Activated T-cell treated with anti-CD3 and anti-CD28 coated beads, Interleukin-2, amount 50 U/mL, for 4 hours (primary cell): ENCODE measurements around the gene TUBB2B. TPM values are rescaled to one million over a fixed set of nuclear protein-coding genes. Genes with fewer than 3 reads are reported as not detected.

ENCODE experiments used
- ATAC-seq, 2 donors: fragments of 200-7000 bp; cut with Tn5 transposase; one replicate each; pipeline ENCODE4 v1.10.0; 2021
- DNase-seq: peaks from one replicate; pipeline ENCODE4 v3.0.0-alpha.2; 2020
- H3K27me3 Mint-ChIP-seq: one replicate; pipeline ENCODE4 v1.8.0; 2021; ENCODE audit warnings: low read depth, mixed read lengths
- H3K36me3 Mint-ChIP-seq: one replicate; pipeline ENCODE4 v1.8.0; 2022; ENCODE audit warnings: mixed read lengths; ENCODE audit not compliant: insufficient read depth
- H3K4me1 Mint-ChIP-seq: one replicate; pipeline ENCODE4 v1.8.0; 2021; ENCODE audit warnings: low read depth, mixed read lengths
- H3K4me3 Mint-ChIP-seq: one replicate; pipeline ENCODE4 v1.8.0; 2021; ENCODE audit warnings: mild to moderate bottlenecking, moderate library complexity, mixed read lengths
- H3K9me3 Mint-ChIP-seq: one replicate; pipeline ENCODE4 v1.8.0; 2021; ENCODE audit warnings: mixed read lengths
- total RNA-seq, 3 donors: library from RNA; stranded (reverse); gene quantifications; one replicate each; pipeline ENCODE4 v1.2.1, GENCODE V29; 2021

Gene TUBB2B
- total RNA-seq, 3 donors from 2014 or later, result 0.42 to 0.73 (median 0.61) TPM

DNA sequence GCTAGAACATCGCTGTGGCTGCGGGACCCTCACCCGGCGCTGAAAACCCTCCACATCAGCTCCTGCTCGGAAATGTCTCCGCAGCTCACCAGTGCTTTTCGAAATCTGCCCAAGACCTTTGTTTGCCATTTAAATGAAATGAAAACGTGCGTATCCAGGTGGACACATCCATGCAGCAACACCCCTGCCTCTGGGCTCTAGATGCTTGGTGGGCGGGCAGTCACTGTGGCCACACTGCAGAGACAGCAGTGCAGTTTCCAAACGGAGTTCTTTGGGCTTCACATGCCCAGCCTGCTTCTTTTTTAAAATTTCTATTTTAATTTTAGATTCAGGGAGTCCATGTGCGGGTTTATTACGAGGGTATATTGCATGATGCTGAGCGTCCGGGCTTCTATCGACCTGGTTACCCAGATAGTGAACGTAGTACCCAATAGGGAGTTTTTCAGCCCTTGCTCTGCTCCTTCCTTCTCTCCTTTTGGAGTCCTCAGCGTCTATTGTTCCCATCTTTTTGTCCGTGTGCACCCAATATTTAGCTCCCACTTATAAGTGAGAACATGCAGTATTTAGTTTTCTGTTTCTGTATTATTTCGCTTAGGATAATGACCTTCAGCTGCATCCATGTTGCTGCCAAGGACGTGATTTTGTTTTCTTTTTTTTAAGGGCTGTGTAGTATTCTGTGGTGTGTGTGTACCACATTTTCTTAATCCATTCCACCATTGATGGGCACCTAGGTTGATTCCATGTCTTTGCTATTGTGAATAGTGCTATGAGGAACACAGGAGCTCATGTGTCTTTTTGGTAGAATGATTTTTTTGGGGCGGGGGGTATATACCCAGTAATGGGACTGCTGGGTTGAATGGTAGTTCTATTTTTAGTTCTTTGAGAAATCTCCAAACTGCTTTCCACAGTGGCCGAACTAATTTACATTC lies 4.8 kb upstream of the TUBB2B start:
- Mint-ChIP-seq H3K27me3 (peaks cover 84% of the 10 kb centered on the region), H3K4me3 (no peak overlapping the region), H3K9me3 (no peaks in the 10 kb centered on the region), H3K36me3 (no peaks in the 10 kb centered on the region), H3K4me1 (peaks cover 35% of the 10 kb centered on the region)
- ATAC-seq (no peak), DNase-seq (no peak)

- Mint-ChIP-seq H3K4me1 (peaks cover 38% of the 10 kb centered on the region), H3K9me3 (no peaks in the 10 kb centered on the region), H3K36me3 (no peaks in the 10 kb centered on the region), H3K4me3 (peak overlapping the region; percentile 65), H3K27me3 (peaks cover 88% of the 10 kb centered on the region)
- ATAC-seq (no peak), DNase-seq (no peak)
These were observed 4.0 kb upstream of the TUBB2B start for GRCh38 chr6:3231247-3232016.

DNA sequence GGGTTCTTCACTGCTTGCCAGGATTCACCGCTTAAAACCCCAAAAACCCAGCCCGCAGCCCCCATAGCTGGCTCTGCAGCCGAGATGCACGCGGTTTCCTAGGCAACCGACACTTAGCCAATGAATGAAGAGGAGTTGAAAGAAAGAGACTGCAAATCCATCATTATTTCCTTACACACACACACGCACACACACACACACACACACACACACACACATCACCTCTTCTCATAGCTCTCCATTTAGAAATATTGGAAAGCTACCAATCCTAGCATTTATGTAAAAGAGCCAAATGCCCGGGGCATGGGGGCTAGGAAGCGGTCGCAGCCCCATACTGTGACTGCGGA lies 3.4 kb upstream of the TUBB2B start:
- peaks cover 38% of the 10 kb centered on the region for H3K4me1 Mint-ChIP-seq
- no peaks in the 10 kb centered on the region for H3K36me3 Mint-ChIP-seq
- ATAC-seq (no peak), DNase-seq (no peak)
- peaks cover 89% of the 10 kb centered on the region for H3K27me3 Mint-ChIP-seq
- H3K9me3 Mint-ChIP-seq, result no peaks in the 10 kb centered on the region
- peak overlapping the region; percentile 35 for H3K4me3 Mint-ChIP-seq

- no peak for ATAC-seq
- Mint-ChIP-seq H3K9me3 (no peaks in the 10 kb centered on the region), H3K36me3 (no peaks in the 10 kb centered on the region), H3K27me3 (peaks cover 88% of the 10 kb centered on the region), H3K4me1 (peaks cover 38% of the 10 kb centered on the region), H3K4me3 (no peak overlapping the region)
- no peak for DNase-seq
These were observed 2.9 kb upstream of the TUBB2B start for GRCh38 chr6:3230256-3230882.

DNA sequence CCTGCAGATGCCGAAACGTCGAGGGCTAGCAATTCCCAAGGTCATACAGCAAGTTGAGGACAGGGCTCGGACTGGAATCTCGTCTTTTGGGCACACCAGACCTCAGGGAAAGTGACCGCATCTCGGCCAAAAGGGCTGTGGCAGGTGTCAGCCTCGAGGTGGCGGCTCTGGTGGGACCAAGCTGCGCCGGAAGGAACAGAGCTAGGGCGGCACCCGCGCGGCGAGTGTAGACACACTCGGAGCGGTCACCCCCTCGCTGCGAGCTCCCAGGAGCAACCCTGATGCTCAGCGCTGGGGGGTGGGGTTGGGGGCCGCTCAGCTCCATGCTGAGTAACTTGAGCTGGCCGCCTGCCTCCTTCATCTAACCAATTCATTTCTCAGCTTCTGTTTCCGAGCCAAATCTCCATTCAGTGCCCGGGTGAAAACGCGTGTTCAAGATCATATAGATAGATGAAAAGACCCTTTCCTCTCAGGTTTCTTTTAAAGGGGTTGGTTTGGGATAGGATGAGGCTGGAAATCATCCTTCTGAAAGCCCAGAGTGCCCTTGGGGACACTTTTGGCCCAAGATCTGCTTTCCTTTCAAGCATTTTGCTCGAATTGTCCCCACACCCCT lies 2.2 kb upstream of the TUBB2B start:
- Mint-ChIP-seq H3K27me3 (peaks cover 82% of the 10 kb centered on the region), H3K9me3 (no peaks in the 10 kb centered on the region), H3K4me1 (peaks cover 38% of the 10 kb centered on the region), H3K36me3 (no peaks in the 10 kb centered on the region), H3K4me3 (peak overlapping the region; percentile 56)
- ATAC-seq, result peak in 1 of 2 donors; percentile 50
- DNase-seq, result no peak

GRCh38 chr6:3228771-3229565 lies 1.5 kb upstream of the TUBB2B start:
- peaks cover 80% of the 10 kb centered on the region for H3K27me3 Mint-ChIP-seq
- H3K9me3 Mint-ChIP-seq, result no peaks in the 10 kb centered on the region
- DNase-seq, result peak; percentile 30
- H3K36me3 Mint-ChIP-seq, result no peaks in the 10 kb centered on the region
- ATAC-seq, result peak; percentile 7 to 29
- peak overlapping the region; percentile 82 for H3K4me3 Mint-ChIP-seq
- H3K4me1 Mint-ChIP-seq, result peaks cover 38% of the 10 kb centered on the region

DNA sequence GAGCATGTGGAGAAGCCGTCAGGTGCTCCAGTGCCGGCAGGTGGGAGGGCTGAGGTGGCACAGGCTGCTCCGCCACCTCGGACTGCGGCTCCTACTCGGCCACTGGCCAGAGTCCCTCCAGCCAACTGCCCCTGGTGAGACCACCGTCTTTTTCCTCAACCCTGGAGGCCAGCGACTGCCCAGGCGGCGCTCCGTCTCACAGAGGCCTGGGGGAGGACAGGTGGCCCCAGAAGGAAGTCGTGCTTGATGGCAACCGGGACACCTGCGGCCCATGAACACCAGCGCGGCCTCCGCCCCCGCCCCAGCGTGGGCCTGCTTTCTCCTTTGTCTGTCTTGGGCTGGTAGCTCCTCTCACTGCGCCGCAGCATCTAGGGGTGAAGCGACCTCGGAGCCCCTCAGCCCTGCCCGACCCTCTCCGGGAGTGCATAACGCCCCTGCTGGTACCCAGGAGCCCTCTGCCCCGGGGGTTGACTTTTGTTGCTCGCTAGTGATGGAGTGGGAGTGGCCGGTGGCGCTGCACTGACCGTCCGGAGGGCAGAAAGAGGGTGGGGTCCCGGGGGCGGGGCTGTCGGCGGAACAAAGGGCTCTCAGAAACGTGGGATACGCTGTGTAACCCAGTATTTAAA lies 706 bp upstream of the TUBB2B start:
- peak overlapping the region; percentile 63 for H3K4me3 Mint-ChIP-seq
- H3K36me3 Mint-ChIP-seq, result no peaks in the 10 kb centered on the region
- H3K27me3 Mint-ChIP-seq, result peaks cover 74% of the 10 kb centered on the region
- H3K4me1 Mint-ChIP-seq, result peaks cover 38% of the 10 kb centered on the region
- ATAC-seq, result peak; percentile 21 to 27
- no peaks in the 10 kb centered on the region for H3K9me3 Mint-ChIP-seq
- DNase-seq, result peak; percentile 20

GRCh38 chr6:3226481-3227362 lies 731 bp downstream of the TUBB2B start:
- Mint-ChIP-seq H3K9me3 (no peaks in the 10 kb centered on the region), H3K4me1 (peaks cover 34% of the 10 kb centered on the region), H3K4me3 (peak overlapping the region; percentile 68), H3K27me3 (peaks cover 60% of the 10 kb centered on the region), H3K36me3 (no peaks in the 10 kb centered on the region)
- DNase-seq (peak; percentile 25), ATAC-seq (peak; percentile 23 to 36)

DNA sequence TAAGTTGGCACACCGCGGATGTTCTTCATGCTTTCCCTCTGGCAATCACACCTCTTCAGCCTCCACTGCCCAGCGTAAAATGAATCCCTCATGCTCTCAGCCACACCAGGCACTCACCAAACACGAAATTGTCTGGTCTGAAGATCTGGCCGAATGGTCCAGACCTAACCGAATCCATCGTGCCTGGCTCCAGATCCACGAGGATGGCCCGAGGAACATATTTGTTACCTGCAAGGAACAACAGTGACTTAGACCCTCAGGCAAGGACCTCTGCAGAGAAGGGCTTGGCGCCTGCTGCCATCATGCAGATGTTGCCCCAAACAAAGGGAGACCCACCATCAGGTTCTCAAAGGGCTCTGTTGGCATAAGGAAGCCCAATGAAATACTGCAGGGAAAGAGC lies 1.4 kb downstream of the TUBB2B start:
- DNase-seq (no peak), ATAC-seq (no peak)
- Mint-ChIP-seq H3K36me3 (no peaks in the 10 kb centered on the region), H3K9me3 (no peaks in the 10 kb centered on the region), H3K4me1 (peaks cover 29% of the 10 kb centered on the region), H3K27me3 (peaks cover 54% of the 10 kb centered on the region), H3K4me3 (no peak overlapping the region)

DNA sequence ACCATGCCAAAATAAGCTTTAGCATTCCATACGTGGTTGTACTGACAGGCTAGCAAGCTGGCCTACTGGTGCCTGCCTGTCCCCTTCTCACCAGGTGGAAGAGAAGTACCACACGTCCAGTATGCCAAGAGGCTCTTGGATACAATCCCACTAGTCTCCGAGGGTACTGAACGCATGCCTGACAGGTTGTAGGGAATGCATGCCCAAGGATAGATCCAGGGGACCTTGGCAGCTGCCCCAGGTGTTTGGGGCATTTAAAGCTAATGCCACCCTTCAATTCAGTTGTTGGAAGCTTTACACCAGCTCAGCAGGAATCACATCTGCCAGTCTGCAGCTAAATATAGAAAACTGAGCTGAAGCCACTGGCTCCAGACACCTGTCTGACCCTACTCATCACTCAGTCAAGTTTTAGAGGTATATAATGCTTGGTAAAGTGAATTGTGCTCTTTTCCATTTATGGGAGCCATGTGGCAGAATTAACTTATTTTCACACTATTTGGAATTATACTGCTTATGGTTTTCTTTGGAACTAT lies 4.9 kb downstream of the TUBB2B start:
- H3K36me3 Mint-ChIP-seq, result no peaks in the 10 kb centered on the region
- H3K9me3 Mint-ChIP-seq, result no peaks in the 10 kb centered on the region
- DNase-seq, result no peak
- ATAC-seq, result no peak
- peaks cover 40% of the 10 kb centered on the region for H3K27me3 Mint-ChIP-seq
- peaks cover 3% of the 10 kb centered on the region for H3K4me1 Mint-ChIP-seq
- H3K4me3 Mint-ChIP-seq, result no peak overlapping the region

- H3K27me3 Mint-ChIP-seq, result peaks cover 42% of the 10 kb centered on the region
- H3K4me3 Mint-ChIP-seq, result no peak overlapping the region
- H3K9me3 Mint-ChIP-seq, result no peaks in the 10 kb centered on the region
- no peaks in the 10 kb centered on the region for H3K4me1 Mint-ChIP-seq
- ATAC-seq (peak in 1 of 2 donors; percentile 25), DNase-seq (no peak)
- no peaks in the 10 kb centered on the region for H3K36me3 Mint-ChIP-seq
These were observed 5.9 kb downstream of the TUBB2B start for GRCh38 chr6:3221578-3221977.

- Mint-ChIP-seq H3K36me3 (no peaks in the 10 kb centered on the region), H3K4me1 (no peaks in the 10 kb centered on the region), H3K4me3 (no peak overlapping the region), H3K9me3 (no peaks in the 10 kb centered on the region), H3K27me3 (peaks cover 41% of the 10 kb centered on the region)
- DNase-seq, result no peak
- no peak for ATAC-seq
These were observed 7.1 kb downstream of the TUBB2B start for GRCh38 chr6:3220366-3220765.
